ENCODE results near the gene HESX1. TPM values are rescaled to one million over a fixed set of nuclear protein-coding genes. Genes with fewer than 3 reads are reported as not detected.

Gene HESX1
- total and polyA plus RNA-seq, 2 experiments from 2014 or later: 21.1 to 56.7 TPM

DNA sequence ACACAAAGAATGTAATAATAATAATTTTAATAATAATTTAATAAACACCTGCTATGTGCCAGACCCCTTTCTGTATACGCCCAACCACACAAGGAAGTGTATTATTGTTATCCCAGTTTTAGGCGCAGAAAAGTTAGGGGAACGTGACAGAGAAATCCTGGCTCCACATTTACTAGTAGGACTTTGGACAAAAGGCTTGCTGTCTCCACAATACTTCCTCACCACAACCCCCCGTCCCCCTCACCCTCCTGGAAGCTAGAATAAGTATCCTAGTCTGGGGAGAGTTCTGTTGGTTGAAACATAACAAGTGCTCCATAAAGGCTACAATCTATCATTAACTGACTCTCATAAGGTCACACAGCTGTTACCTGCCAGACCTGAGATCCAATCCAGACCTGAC lies 34.1 kb downstream of the HESX1 start:
- Histone ChIP-seq H3K4me3 (no peak overlapping the region; the same call in 1 of the 2 replicates), H3K4me1 (ENCODE audit: insufficient read depth) (peaks cover 50% of the 10 kb centered on the region), H3K9me2 (ENCODE audit: insufficient read depth) (no peaks in the 10 kb centered on the region), H3F3A (replicated peaks; ENCODE audit: low read depth) (0 out of 2 replicates have a peak, but pooled peaks cover 4% of the 10 kb centered on the region), H3K27ac (ENCODE audit: low read depth) (no peak overlapping the region), H3K36me3 (ENCODE audit: insufficient read depth) (no peaks in the 10 kb centered on the region; the same call in 1 of the 2 replicates), H3K4me2 (peak overlapping the region; percentile 25), H3K79me2 (replicated peaks; ENCODE audit: insufficient read depth) (peaks cover 34% of the 10 kb centered on the region), H2AFZ (no peak overlapping the region), H4K20me1 (replicated peaks; ENCODE audit: insufficient read depth) (no peaks in the 10 kb centered on the region), H3K27me3 (ENCODE audit: insufficient read depth) (peaks cover 9% of the 10 kb centered on the region; the same call in 1 of the 2 replicates)
- TF ChIP-seq EZH2 (IDR thresholded peaks at IDR 0.05; ENCODE audit: low read depth, unreplicated experiment): no peak
- no peak for TF ChIP-seq JUNB (IDR thresholded peaks at IDR 0.05; ENCODE audit: unreplicated experiment)
- TF ChIP-seq, protein P1, sequence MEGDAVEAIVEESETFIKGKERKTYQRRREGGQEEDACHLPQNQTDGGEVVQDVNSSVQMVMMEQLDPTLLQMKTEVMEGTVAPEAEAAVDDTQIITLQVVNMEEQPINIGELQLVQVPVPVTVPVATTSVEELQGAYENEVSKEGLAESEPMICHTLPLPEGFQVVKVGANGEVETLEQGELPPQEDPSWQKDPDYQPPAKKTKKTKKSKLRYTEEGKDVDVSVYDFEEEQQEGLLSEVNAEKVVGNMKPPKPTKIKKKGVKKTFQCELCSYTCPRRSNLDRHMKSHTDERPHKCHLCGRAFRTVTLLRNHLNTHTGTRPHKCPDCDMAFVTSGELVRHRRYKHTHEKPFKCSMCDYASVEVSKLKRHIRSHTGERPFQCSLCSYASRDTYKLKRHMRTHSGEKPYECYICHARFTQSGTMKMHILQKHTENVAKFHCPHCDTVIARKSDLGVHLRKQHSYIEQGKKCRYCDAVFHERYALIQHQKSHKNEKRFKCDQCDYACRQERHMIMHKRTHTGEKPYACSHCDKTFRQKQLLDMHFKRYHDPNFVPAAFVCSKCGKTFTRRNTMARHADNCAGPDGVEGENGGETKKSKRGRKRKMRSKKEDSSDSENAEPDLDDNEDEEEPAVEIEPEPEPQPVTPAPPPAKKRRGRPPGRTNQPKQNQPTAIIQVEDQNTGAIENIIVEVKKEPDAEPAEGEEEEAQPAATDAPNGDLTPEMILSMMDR (conservative IDR thresholded peaks at IDR 0.05; ENCODE audit: low read depth in 2 of 2): no peak
- TF ChIP-seq CREB1 (CRISPR knock-in tag; IDR thresholded peaks at IDR 0.05; ENCODE audit: low read depth): no peak
- no peak for TF ChIP-seq STAT1 (IDR thresholded peaks at IDR 0.05; ENCODE audit: unreplicated experiment)
- no peak for TF ChIP-seq POLR2AphosphoS5 (IDR thresholded peaks at IDR 0.05; ENCODE audit: low read depth)
- no peak for TF ChIP-seq EZH2phosphoT487 (IDR thresholded peaks at IDR 0.05; ENCODE audit: unreplicated experiment)
- TF ChIP-seq ZNF114 (CRISPR knock-in tag; IDR thresholded peaks at IDR 0.05): no peak
- TF ChIP-seq, protein P2, sequence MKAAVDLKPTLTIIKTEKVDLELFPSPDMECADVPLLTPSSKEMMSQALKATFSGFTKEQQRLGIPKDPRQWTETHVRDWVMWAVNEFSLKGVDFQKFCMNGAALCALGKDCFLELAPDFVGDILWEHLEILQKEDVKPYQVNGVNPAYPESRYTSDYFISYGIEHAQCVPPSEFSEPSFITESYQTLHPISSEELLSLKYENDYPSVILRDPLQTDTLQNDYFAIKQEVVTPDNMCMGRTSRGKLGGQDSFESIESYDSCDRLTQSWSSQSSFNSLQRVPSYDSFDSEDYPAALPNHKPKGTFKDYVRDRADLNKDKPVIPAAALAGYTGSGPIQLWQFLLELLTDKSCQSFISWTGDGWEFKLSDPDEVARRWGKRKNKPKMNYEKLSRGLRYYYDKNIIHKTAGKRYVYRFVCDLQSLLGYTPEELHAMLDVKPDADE (IDR thresholded peaks at IDR 0.05): no peak
- TF ChIP-seq NANOG (IDR thresholded peaks at IDR 0.05; ENCODE audit: borderline replicate concordance): no peak
- Mint-ChIP-seq H3K27me3 (ENCODE audit: insufficient read depth, low read depth, poor library complexity) (peaks cover 36% of the 10 kb centered on the region), H3K9me3 (no peaks in the 10 kb centered on the region), H3K27ac (no peak overlapping the region), H3K4me3 (peak overlapping the region; percentile 58; the same call in 2 of the 3 replicates), H3K4me1 (peaks cover 70% of the 10 kb centered on the region), H3K36me3 (ENCODE audit: low read depth) (peaks cover 6% of the 10 kb centered on the region; the same call in 1 of the 3 replicates)
- DNase-seq (ENCODE audit: low spot score) (no peak), ATAC-seq (no peak)

DNA sequence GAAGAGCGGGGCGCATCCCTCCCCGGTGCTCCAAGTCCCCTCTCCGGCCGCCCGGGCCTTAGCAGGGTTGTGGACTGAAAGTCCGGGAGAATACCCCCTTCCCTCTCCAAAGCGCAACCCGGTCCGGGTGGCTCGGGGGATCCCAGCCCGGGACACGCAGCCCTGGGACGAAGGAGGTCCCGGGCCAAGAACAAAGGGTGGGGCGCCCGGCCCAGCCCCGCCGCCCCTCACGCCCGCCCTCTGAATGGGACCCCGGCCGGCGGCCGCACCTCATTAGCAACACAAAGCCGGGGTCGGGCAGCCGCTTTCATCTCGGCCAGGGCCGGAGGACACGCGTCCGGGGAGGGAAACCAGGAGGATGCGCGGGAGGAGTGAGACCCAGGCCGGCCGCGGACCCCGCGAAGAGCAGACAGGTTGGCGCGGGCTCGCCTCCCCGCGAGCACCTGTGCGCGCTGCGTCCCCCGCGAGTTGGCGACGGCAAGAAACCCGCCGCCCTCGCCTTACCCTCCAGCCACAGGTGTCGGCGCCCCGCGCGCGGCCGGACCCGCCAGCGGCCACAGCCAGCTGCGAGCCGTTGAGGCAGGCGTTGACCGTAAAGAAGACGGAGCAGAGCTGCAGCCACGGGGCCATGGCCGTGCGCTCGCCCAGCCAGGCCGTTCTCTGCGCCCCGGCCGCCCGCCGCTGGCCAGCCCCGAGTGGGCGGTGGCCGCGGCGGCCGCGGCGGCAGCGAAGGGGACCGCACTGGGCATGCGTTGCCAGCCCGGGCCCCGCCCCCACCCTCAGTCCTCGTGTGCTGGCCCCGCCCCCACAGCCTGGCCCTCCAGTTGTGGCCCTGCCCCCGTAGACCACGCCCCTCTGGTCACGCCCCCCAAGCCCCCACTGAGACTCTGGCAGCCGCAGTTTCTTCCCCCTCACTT lies 34.9 kb downstream of the HESX1 start, which contains the start of gene IL17RD:
Gene IL17RD, minus strand, starts transcription at position 697 of the 917 bp plus-strand sequence. Its CDS starts 67 bp downstream, at position 630.
- DNase-seq (ENCODE audit: low spot score): peak; percentile 96
- Histone ChIP-seq H3F3A (replicated peaks; ENCODE audit: low read depth) (peaks cover 8% of the 10 kb centered on the region; the same call in 1 of the 2 replicates), H3K27ac (ENCODE audit: low read depth) (no peak within 1 kb of the TSS), H2AFZ (no peak within 1 kb of the TSS), H3K4me2 (peak within 1 kb of the TSS; percentile 95), H3K36me3 (ENCODE audit: insufficient read depth) (no peaks in the 10 kb centered on the region; the same call in 1 of the 2 replicates), H3K79me2 (replicated peaks; ENCODE audit: insufficient read depth) (peaks cover 34% of the 10 kb centered on the region), H3K4me3 (peak within 1 kb of the TSS; percentile 87), H4K20me1 (replicated peaks; ENCODE audit: insufficient read depth) (no peaks in the 10 kb centered on the region), H3K27me3 (ENCODE audit: insufficient read depth) (peaks cover 9% of the 10 kb centered on the region; the same call in 1 of the 2 replicates), H3K9me2 (ENCODE audit: insufficient read depth) (no peaks in the 10 kb centered on the region), H3K4me1 (ENCODE audit: insufficient read depth) (peaks cover 52% of the 10 kb centered on the region)
- no peaks in the 10 kb centered on the region; the same call in 1 of the 3 replicates for H3K9me3 Mint-ChIP-seq
- H3K4me1 Mint-ChIP-seq: peaks cover 72% of the 10 kb centered on the region
- H3K27ac Mint-ChIP-seq: peak within 1 kb of the TSS; percentile 81; the same call in 1 of the 2 replicates
- TF ChIP-seq POLR2AphosphoS5 (IDR thresholded peaks at IDR 0.05; ENCODE audit: low read depth): peak; percentile 56
- no peak for TF ChIP-seq STAT1 (IDR thresholded peaks at IDR 0.05; ENCODE audit: unreplicated experiment)
- peaks cover 35% of the 10 kb centered on the region for H3K27me3 Mint-ChIP-seq (ENCODE audit: insufficient read depth, low read depth, poor library complexity)
- peak within 1 kb of the TSS; percentile 95 for H3K4me3 Mint-ChIP-seq
- peak; percentile 69 for ATAC-seq
- peaks cover 9% of the 10 kb centered on the region; the same call in 2 of the 3 replicates for H3K36me3 Mint-ChIP-seq (ENCODE audit: low read depth)

Measured in GM23338 (cell line).